Activated T-helper 1 cell treated with anti-CD3 and anti-CD28 coated beads, Interleukin-12 subunit alpha, Interleukin-12 subunit beta, Interleukin-2, Interleukin-4 antibody, amounts not matched to agents 30 ng/mL and 10 ng/mL and 1 ng/mL, durations not matched to agents 14 hours and 24 hours and 36 hours (primary cell): ENCODE results near the gene AOPEP. TPM values are rescaled to one million over a fixed set of nuclear protein-coding genes. Genes with fewer than 3 reads are reported as not detected.

Experiments
- DNase-seq: peaks from one replicate; pipeline ENCODE4 v3.0.0; 2021; ENCODE audit warnings: low spot score
- H3K27ac Mint-ChIP-seq: one replicate; pipeline ENCODE4 v1.8.0; 2021; ENCODE audit warnings: mild to moderate bottlenecking, mixed read lengths
- H3K27me3 Mint-ChIP-seq: one replicate; pipeline ENCODE4 v1.8.0; 2022; ENCODE audit warnings: mild to moderate bottlenecking, moderate library complexity, mixed read lengths; ENCODE audit not compliant: insufficient read depth
- H3K36me3 Mint-ChIP-seq: one replicate; pipeline ENCODE4 v1.8.0; 2021; ENCODE audit warnings: low read depth, mixed read lengths
- H3K4me1 Mint-ChIP-seq: one replicate; pipeline ENCODE4 v1.8.0; 2021; ENCODE audit warnings: low read depth, mixed read lengths
- H3K4me3 Mint-ChIP-seq: one replicate; pipeline ENCODE4 v1.8.0; 2021; ENCODE audit warnings: mild to moderate bottlenecking, moderate library complexity, mixed read lengths
- H3K9me3 Mint-ChIP-seq: one replicate; pipeline ENCODE4 v1.8.0; 2021; ENCODE audit warnings: mixed read lengths
- intact Hi-C: fragments of 100-400 bp; cut with micrococcal nuclease; formaldehyde crosslinking; loops from one replicate; pipeline ENCODE4 v1.15.1; 2024
- total RNA-seq: library from RNA; stranded (reverse); gene quantifications from 2 replicates; pipeline ENCODE4 v1.2.3, GENCODE V29; 2022

AOPEP gene
- total RNA-seq, 1 donor from 2014 or later: 22.5 TPM

DNA sequence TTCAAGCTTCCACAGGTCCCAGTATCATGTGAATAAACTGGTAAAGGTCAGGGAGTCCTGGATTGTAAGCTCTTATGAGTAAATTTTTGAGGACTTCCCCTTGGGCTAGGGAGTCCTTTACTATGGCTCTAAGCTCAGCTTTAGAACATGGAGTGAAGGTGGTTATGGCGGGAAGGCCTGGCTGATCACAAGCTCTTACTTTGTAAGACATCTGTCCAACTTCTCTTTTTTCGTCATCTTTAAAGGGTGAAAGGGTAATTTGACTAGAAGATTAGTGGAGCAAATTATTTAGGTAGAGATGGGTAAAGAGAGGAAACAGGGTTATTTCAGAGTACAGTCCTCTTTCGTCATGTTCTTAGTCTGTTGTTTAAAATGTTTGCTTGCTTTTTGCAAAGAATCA lies 155.4 kb downstream of the AOPEP start:
- DNase-seq: no peak
- Mint-ChIP-seq H3K9me3 (peaks cover 3% of the 10 kb centered on the region), H3K27me3 (no peaks in the 10 kb centered on the region), H3K27ac (no peak overlapping the region), H3K36me3 (no peaks in the 10 kb centered on the region), H3K4me3 (no peak overlapping the region), H3K4me1 (peaks cover 31% of the 10 kb centered on the region)
- intact Hi-C loops: no loop called here

DNA sequence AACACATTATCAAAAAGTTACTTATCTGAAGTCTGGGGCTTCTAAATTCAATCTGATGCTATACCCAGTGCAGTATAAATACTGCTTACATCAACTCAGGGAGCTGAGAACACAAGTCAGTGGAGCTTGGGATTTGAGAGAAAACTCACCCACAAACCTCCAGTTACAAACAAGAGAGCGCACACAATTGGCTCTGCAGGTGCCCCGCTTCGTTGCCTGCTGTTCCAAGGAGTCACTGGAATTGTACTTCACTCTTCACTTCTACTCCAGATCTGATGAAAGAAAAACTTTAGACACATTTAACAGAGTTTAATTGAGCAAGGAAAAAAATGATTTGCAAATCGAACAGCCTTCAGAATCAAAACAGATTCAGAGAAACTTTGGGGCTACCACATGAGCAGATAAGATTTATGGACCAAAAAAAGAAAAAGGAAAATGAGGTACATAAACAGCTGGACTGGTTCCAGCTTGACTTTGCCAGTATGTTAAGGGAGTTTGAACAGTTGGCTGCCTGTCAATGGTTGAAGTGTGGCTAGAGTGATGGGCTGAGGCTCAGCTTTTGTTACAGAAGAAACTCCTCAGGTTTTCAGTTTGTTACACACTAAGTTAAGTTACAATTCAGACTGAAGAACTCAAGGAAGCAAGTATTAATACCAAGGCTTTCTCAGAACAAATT lies 156.6 kb downstream of the AOPEP start:
- intact Hi-C loops: no loop called here
- no peak for DNase-seq
- Mint-ChIP-seq H3K27me3 (no peaks in the 10 kb centered on the region), H3K27ac (no peak overlapping the region), H3K4me3 (no peak overlapping the region), H3K36me3 (no peaks in the 10 kb centered on the region), H3K9me3 (peaks cover 3% of the 10 kb centered on the region), H3K4me1 (peaks cover 29% of the 10 kb centered on the region)

DNA sequence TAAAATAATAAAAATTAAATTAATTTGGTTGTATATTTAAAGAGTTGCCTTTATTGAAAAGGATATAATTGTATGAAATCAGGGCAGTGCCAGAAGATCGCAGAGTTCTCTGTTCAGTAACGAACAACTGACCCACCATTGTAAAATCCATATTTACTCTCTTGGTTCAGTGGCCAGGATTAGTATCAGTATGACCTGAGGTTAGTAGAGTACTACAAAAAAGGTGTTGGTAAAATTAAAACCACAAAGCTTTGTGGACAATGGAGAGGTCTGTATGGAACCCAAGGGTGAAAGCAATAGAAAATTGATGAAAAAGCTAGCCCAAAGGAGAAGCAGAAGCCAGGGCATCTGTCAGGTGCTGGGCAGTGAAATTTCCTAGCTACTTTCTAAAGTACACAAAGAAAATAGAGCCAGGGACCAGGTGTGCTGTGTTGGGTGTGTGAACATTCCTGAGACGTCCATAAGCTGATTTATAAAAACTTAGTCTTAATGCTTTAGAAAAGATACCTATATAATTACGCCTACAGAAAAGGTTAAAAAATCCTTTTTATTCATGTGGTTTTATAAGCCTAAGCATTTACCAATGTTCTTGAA lies 159.5 kb downstream of the AOPEP start:
- Mint-ChIP-seq H3K27ac (no peak overlapping the region), H3K4me1 (peaks cover 11% of the 10 kb centered on the region), H3K9me3 (peaks cover 10% of the 10 kb centered on the region), H3K4me3 (no peak overlapping the region), H3K36me3 (peaks cover 3% of the 10 kb centered on the region), H3K27me3 (no peaks in the 10 kb centered on the region)
- intact Hi-C loops: no loop called here
- no peak for DNase-seq

GRCh38 chr9:94887721-94888120 lies 161.2 kb downstream of the AOPEP start:
- Mint-ChIP-seq H3K4me3 (no peak overlapping the region), H3K27ac (no peak overlapping the region), H3K36me3 (peaks cover 9% of the 10 kb centered on the region), H3K4me1 (no peaks in the 10 kb centered on the region), H3K27me3 (no peaks in the 10 kb centered on the region), H3K9me3 (peaks cover 25% of the 10 kb centered on the region)
- intact Hi-C loops: no loop called here
- DNase-seq: no peak

- H3K4me3 Mint-ChIP-seq: no peak overlapping the region
- no peaks in the 10 kb centered on the region for H3K27me3 Mint-ChIP-seq
- H3K27ac Mint-ChIP-seq: no peak overlapping the region
- intact Hi-C loops: no loop called here
- H3K36me3 Mint-ChIP-seq: peaks cover 13% of the 10 kb centered on the region
- DNase-seq: no peak
- no peaks in the 10 kb centered on the region for H3K4me1 Mint-ChIP-seq
- H3K9me3 Mint-ChIP-seq: peaks cover 28% of the 10 kb centered on the region
These were observed 162.3 kb downstream of the AOPEP start for GRCh38 chr9:94888775-94889174.

GRCh38 chr9:94889628-94890027 lies 163.1 kb downstream of the AOPEP start:
- Mint-ChIP-seq H3K27ac (no peak overlapping the region), H3K4me1 (peaks cover 7% of the 10 kb centered on the region), H3K36me3 (peaks cover 13% of the 10 kb centered on the region), H3K4me3 (no peak overlapping the region), H3K27me3 (no peaks in the 10 kb centered on the region), H3K9me3 (peaks cover 28% of the 10 kb centered on the region)
- DNase-seq: no peak
- intact Hi-C loops: loop anchor here (5.0 kb wide), 1 partner anchor 63 kb away; no protein-coding TSS in a partner anchor

GRCh38 chr9:94891183-94891582 lies 164.7 kb downstream of the AOPEP start:
- intact Hi-C loops: loop anchor here (5.0 kb wide), 1 partner anchor 61 kb away; no protein-coding TSS in a partner anchor
- Mint-ChIP-seq H3K4me3 (no peak overlapping the region), H3K27ac (no peak overlapping the region), H3K36me3 (peaks cover 13% of the 10 kb centered on the region), H3K27me3 (no peaks in the 10 kb centered on the region), H3K9me3 (peaks cover 28% of the 10 kb centered on the region), H3K4me1 (peaks cover 15% of the 10 kb centered on the region)
- no peak for DNase-seq

- intact Hi-C loops: loop anchor here (5.0 kb wide), 1 partner anchor 60 kb away; no protein-coding TSS in a partner anchor
- H3K4me3 Mint-ChIP-seq: no peak overlapping the region
- peaks cover 13% of the 10 kb centered on the region for H3K36me3 Mint-ChIP-seq
- H3K4me1 Mint-ChIP-seq: peaks cover 20% of the 10 kb centered on the region
- peaks cover 28% of the 10 kb centered on the region for H3K9me3 Mint-ChIP-seq
- no peak overlapping the region for H3K27ac Mint-ChIP-seq
- no peak for DNase-seq
- peaks cover 1% of the 10 kb centered on the region for H3K27me3 Mint-ChIP-seq
These were observed 166.2 kb downstream of the AOPEP start for GRCh38 chr9:94892675-94893074.

DNA sequence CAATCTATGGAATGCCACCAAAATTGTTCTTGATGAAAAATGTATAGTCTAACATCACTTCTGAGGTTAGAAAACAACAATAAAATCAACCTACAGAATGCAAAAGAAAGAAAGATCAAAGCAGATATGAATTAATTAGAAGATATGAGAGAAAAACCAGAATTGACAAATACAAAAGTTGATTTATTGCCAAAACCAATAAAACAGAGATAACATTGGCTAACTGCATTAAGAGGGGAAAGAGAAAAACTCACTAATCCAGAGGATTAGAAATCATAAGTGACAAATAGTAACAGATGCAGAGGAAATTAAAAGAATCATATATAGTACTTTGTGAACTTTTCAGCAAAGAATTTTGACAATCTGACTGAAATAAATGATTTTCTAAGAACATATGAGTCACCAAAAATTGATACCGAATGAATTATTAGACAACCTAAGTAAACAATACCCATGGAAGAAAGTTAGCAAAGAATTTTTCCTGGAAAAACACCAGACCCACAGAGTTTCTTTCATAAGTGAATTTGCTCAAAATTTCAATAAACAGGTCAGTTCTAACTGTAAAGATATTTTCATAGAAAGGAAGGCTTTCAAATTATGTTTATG lies 167.7 kb downstream of the AOPEP start:
- peaks cover 13% of the 10 kb centered on the region for H3K36me3 Mint-ChIP-seq
- intact Hi-C loops: loop anchor here (2.0 to 5.0 kb wide), 2 partner anchors 55 to 58 kb away; no protein-coding TSS in a partner anchor
- DNase-seq: no peak

DNA sequence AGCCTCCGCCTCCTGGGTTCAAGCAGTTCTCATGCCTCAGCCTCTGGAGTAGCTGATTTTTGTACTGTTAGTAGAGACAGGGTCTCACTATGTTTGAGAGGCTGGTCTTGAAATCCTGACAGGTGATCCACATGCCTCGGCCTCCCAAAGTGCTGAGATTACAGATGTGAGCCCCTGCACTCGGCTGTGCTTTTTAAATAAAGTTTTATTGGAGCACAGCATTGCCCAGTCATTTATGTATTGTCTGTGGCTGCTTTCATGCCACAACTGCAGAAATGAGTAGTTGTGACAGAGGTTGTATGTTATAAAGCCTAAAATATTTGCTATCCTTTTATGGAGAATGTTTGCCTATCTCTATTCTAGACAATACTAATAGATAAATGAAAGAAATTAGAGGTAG lies 169.2 kb downstream of the AOPEP start:
- DNase-seq: no peak
- intact Hi-C loops: loop anchor here (2.0 kb wide), 1 partner anchor 57 kb away; no protein-coding TSS in a partner anchor
- peaks cover 4% of the 10 kb centered on the region for H3K27me3 Mint-ChIP-seq
- no peak overlapping the region for H3K4me3 Mint-ChIP-seq
- H3K9me3 Mint-ChIP-seq: peaks cover 21% of the 10 kb centered on the region
- H3K4me1 Mint-ChIP-seq: peaks cover 31% of the 10 kb centered on the region
- H3K27ac Mint-ChIP-seq: no peak overlapping the region
- H3K36me3 Mint-ChIP-seq: peaks cover 10% of the 10 kb centered on the region

More for the DNA sequence above, 167.7 kb downstream of the AOPEP start:
- Mint-ChIP-seq H3K9me3 (peaks cover 25% of the 10 kb centered on the region), H3K4me1 (peaks cover 20% of the 10 kb centered on the region), H3K27ac (no peak overlapping the region), H3K4me3 (no peak overlapping the region), H3K27me3 (peaks cover 4% of the 10 kb centered on the region)

DNA sequence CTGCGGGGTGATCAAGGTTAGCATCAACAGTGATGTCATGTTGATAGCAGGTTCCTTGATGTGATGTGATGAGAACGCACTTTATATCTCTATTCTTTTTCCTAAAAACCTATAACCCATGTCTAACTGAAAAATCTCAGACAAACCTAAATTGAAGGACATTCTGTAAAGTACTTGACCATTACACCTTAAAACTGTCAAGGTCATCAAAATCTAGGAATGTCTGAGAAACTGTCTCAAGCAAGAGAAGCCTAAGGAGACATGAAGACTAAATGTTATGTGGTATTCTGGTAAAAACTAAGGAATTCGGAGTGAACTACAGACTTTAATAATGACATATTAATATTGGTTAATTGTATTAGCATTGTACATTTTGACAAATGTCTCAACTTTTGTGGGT lies 170.0 kb downstream of the AOPEP start:
- peaks cover 10% of the 10 kb centered on the region for H3K36me3 Mint-ChIP-seq
- H3K4me3 Mint-ChIP-seq: no peak overlapping the region
- peaks cover 39% of the 10 kb centered on the region for H3K4me1 Mint-ChIP-seq
- DNase-seq: no peak
- intact Hi-C loops: no loop called here
- H3K27ac Mint-ChIP-seq: no peak overlapping the region
- peaks cover 4% of the 10 kb centered on the region for H3K27me3 Mint-ChIP-seq
- peaks cover 12% of the 10 kb centered on the region for H3K9me3 Mint-ChIP-seq

- Mint-ChIP-seq H3K9me3 (no peaks in the 10 kb centered on the region), H3K27ac (no peak overlapping the region), H3K4me3 (no peak overlapping the region), H3K36me3 (peaks cover 2% of the 10 kb centered on the region), H3K4me1 (peaks cover 42% of the 10 kb centered on the region), H3K27me3 (peaks cover 6% of the 10 kb centered on the region)
- DNase-seq: no peak
- intact Hi-C loops: loop anchor here (1.0 to 10.0 kb wide), 2 partner anchors 21 to 115 kb away; no protein-coding TSS in a partner anchor
These were observed 173.1 kb downstream of the AOPEP start for GRCh38 chr9:94899464-94900221.
